GM18517 (cell line): ENCODE data around the gene PPP2R2D.

Experiments
- ATAC-seq: cut with Tn5 transposase; IDR thresholded peaks from one replicate; pipeline ENCODE4 v1.9.1; 2021; ENCODE audit warnings: mild to moderate bottlenecking, moderate library complexity; ENCODE audit not compliant: unreplicated experiment

The PPP2R2D gene

GRCh38 chr10:131991726-131992125, 90.9 kb downstream of the PPP2R2D start:
- no peak for ATAC-seq

GRCh38 chr10:131993275-131993674, 92.5 kb downstream of the PPP2R2D start:
- no peak for ATAC-seq

DNA sequence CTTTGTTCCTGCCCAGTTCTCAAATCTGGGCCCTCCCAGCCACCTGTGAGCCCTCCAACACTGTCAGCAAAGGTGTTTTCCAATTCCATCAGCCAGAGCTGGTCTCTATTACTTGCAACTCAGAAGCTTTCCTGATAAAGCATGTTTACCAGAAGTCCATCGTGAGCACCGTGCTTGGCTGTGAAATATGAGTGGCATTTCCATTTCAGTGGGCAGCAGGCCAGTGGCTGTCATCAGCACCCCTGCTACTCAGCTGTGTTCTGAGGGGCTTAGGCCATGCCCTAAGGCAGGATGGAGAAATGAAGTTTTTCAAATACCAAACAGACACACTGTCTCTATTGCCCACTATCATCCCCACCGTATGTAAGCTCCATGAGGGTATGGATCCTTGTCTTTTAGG, 93.6 kb downstream of the PPP2R2D start:
- ATAC-seq: no peak

GRCh38 chr10:131996466-131997365, 95.9 kb downstream of the PPP2R2D start:
- no peak for ATAC-seq

DNA sequence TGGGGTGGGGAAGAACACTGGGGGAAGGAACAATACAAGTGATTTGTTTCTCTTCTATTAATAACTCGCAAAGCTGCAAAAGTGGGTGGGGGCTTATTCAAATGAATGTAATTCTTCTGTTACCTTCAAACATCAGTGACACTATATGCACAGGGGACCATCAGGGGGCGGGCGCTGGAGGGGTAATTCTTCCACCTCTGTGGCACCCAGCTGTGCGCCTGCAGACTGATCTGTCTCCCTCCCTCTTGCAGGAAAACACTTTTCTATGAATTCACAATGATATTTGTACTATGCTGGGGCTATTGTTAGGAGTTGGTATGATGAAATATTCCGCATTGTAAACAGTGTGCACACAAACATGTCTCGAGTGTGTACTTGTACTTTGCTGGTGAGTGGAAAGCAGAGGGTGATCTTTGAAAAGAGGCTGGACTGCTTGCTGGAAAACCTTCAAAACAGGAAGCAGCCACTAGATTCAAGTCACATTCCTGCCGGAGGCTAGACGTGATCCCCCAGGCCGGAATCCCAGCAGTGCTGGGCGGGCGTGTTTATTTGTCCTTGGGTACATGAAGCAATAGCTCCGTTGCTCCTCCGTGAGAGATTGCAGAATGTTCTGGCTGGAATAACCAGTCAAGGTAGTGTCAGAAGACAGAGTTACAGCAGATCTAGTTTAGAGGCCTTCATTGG, 96.7 kb downstream of the PPP2R2D start:
- ATAC-seq: no peak

DNA sequence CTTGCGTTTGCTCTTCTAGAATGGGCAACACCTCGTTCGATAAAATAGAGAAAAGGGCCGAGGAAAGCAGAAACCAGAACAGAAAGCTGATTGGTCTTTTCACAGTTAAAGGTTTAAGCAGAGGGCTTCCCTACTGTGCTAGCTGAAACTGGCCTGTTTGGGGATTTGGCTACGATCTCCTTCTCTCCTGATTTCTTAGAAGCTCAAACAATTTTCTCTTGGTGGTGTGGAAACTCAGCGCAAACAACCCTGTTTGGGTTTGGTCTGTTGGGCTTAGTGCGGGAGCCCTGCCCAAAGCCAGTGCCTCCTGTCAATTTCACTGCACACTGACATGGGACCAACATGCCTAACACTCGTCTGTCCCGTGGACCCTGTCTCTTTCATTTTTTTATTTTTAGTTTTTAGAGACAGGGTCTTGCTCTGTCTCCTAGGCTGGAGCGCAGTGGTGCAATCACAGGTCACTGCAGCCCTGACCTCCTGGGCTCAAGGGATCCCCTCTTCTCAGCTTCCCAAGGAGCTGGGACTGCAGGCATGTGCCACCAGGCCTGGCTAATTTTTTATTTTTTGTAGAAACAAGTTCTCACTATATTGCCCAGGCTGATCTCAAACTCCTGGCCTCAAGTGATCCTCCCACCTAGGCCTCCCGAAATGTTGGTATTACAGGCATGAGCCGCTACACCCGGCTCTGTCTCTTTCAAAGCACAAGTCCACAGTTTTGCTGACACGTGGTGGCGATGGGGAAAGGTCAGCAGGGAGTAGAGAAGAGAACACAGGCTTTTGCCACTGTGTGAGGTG, 97.4 kb downstream of the PPP2R2D start:
- ATAC-seq: no peak

DNA sequence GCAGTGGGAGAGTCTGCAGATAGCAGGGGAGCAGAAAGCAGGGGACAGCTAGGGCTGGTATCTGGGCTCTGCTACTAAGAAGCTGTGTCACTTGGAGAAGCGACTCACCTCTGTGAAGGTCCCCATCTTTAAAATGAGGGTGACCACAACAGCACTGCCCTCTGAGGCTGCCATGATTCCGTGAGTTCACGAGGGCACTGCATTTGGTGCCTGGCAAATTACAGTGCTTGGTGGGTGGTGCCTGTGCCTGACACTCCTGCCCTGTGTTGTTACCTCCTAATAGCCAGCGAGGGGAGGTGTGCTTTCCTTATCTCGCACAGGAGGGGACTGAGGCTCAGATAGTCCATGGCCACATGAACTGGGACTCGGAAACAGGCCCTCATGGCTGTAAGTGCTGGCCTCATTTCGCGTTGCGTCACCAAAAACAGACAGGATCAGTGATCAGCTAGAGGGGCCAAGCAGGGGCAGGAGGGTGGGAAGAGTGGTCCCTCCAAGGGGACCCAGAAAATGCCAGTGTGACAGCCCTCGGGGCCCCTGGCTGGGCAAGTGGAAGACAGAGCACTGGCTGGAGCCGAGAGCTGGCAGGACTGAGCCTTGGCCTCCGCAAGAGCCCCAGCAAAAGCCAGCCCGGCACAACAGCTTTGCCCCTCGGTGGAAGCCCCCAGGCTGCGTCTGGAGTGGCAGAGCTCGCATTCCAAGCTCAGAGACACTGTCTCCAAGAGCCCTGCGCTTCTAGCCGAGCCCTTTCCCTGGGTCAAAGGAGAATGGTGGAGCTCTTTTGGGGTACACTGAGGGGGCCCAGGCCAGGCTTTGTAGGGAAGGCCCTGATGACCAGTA, 98.3 kb downstream of the PPP2R2D start:
- no peak for ATAC-seq

DNA sequence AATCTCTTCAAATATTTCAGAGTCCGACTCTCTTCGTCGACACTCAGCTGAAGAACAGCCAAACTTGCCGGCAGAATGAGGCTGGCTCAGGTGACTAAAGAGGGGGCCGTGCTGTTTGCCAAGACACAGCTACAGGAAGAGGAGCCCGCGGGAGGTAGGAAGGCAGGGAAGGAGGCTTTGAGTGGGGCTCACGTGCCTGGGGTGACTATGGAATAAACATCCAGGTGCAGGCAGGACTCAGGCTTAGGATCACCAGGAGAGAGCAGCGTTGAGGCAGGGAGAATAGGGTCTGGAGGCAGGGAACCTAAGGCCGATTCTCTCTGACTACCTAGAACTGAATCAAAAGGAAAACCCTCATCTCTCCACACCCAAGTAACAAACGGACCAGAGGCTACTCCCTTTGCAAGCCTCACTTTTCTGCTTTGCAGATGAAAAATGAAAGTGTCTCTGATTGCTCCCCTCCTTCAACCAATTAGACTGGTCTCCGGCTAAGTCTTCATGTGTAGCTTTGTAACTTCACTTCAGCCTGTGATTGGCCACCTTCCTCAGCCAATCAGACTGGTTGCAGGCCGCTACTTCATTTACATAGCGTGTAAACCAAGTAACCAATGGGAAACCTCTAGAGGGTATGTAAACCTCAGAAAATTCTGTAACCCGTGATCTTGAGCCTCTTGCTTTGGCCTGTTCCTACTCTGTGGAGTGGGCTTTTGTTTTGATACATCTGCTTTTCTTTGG, 100.6 kb downstream of the PPP2R2D start:
- no peak for ATAC-seq

GRCh38 chr10:132002004-132002403, 101.2 kb downstream of the PPP2R2D start:
- no peak for ATAC-seq

DNA sequence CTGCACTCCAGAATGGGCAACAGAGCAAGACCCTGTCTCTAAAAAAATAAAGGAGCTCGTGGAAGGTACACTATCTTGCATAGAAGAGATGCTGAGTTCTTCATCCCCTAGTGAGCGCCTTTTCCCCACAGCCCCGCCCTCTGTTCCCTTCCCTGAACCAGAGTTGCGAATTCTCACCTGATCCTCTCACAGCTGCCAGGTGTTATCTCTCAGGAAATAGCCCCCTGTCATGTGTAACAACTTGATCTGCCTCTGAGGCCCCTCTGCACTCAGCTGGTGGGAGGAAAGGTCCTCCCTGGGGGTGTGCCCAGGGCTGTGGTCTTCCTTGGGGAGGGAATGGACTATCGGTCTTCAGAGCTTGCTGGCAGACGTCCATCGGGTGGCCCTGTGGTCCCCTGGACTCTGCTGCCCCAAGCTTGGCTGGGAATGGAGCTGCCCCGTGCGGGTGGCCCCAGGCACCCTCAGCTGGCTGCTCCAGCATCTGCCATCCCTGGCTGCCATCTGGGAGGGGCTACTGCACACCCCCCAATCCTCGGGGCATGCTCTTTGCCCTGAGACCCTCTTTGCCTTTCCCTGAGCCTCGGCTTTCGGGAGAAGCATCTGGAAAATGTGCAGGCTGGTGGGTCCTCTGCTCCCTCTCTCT, 102.6 kb downstream of the PPP2R2D start:
- ATAC-seq: no peak

DNA sequence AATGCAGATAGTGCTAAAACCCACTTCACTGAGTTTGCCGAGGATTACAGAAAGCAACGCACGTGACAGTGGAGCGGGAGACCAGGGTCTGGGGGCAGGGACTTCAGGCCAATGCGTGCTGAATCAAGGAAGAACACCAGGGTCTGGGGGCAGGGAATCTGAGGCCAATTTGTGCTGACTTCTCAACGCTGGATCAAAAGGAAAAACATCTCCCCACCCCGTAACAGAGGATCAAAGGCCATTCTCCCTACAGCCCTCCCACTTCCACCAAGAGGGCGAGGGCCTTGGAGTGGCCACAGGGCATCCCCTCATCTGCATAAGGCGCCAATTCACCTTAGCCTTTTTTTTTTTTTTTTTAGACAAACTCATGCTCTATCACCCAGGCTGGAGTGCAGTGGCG, 103.2 kb downstream of the PPP2R2D start:
- ATAC-seq: no peak

DNA sequence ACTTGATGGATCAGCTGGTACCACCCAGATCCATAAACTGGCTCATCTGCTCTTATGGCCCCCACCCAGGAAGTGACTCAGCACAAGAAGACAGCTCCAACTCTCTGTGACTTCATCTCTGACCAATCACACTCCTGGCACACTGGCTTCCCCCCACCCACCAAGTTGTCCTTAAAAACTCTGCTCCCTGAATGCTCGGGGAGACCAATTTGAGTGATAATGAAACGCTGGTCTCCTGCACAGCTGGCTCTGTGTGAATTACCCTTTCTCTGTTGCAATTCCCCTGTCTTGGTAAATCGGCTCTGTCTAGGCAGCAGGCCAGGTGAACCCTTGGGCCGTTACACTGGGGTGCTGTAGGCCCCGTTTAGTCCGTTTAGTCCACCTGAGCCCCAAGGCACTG, 104.3 kb downstream of the PPP2R2D start:
- ATAC-seq: no peak

DNA sequence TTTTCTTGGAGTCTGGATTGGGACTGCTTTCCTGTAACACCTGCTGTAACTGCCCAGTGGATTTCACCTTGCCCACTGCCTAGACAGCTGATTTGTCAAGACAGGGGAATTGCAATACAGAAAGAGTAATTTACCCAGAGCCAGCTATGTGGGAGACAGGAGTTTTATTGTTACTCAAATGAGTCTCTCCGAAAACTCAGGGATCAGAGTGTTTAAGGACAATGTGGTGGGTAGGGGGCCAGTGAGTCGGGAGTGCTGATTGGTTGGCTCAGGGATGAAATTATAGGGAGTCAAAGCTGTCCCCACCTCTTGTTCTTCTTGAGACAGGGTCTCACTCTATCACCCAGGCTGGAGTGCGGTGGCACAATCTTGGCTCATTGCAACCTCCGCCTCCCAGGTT, 106.2 kb downstream of the PPP2R2D start:
- no peak for ATAC-seq

GRCh38 chr10:132007681-132008080, 106.9 kb downstream of the PPP2R2D start:
- no peak for ATAC-seq
